Hematopoietic multipotent progenitor cell treated with erythropoietin and hydrocortisone succinate and interleukin-3 and kit ligand, for 8 days (in vitro differentiated cells): Measurements from ENCODE around the gene HEBP1.
A peak's percentile ranks its signal among the peaks of the same experiment; 100 is the strongest.
"Not testable (repeated sequence)": the region's sequence is repeated elsewhere in the genome, so short reads cannot be mapped to it uniquely, and the experiment has no call there.

Experiments used
- DNase-seq: peaks from one replicate; pipeline ENCODE4 v3.0.0-alpha.2; 2015

Gene HEBP1, protein sequence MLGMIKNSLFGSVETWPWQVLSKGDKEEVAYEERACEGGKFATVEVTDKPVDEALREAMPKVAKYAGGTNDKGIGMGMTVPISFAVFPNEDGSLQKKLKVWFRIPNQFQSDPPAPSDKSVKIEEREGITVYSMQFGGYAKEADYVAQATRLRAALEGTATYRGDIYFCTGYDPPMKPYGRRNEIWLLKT

DNA sequence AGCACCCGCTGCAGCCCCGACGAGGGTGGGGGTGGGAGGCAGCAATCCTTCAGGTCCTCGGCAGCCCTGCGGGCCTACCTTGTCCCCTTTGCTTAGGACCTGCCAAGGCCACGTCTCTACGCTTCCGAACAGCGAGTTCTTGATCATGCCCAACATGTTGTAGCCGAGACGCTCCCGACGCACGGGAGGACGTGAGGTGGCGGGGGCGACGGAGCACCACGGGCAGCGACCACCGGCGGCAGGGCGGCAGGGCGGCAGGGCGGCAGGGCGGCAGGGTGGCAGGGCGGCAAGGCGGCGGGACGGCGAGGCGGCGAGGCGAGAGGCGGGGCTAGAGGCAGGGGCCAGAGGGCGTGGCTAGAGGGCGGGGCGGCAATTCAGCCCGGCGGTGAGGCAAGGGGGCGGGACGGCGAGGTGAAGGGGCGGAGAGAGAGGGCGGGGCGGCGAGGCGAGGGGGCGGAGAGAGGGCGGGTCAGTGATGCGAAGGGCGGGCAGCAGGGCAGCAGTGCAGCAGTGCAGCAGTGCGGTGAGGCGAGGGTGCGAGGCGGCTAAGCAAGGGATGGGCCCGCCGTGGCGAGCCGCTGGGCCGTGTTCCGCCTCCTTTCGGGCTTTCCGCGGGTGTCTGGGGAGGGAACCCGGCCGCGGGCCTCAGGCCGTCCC is at the start of gene HEBP1:
Gene HEBP1, minus strand, starts transcription at position 307 of the 657 bp plus-strand sequence. Its CDS starts 151 bp downstream, at position 156.
- peak; percentile 83 for DNase-seq

DNA sequence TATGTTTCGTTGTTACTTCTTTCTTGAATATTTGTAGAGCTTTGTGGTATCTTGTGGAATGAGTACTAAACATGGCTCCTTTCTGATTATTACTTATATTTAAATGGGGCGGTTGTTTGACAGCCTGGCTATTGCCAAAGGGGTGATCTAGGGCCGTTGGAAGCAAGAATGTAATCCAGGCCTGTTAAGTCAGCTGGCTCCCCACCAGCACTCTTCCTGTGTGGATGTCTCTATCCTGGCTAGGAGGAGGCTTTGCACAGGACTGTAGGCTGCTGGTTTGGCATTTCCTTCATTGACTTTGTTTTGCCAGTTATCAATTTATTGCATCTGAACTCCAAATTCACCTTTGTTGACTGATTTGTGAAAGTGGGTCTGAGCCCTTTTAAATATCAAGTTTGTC is 49.8 kb upstream of the HEBP1 start:
- no peak for DNase-seq

DNA sequence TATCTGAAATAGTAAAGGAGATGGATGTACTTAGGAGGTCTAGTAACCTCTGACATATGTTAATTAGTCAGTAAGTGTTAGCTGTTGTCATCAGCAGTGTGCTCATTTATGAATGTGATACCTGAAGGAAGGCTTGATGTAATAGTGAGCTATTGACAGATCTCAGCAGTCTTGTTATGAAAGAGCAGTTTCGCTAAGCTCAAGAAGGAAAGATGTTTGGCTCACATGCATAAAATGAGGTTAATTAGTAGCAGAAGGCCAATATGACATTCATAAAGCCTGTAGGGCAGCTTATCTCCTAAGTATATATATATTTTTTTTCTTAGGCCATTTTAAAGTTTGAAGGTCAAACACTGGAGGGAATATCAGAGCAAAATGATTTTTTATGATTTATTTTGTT is 46.9 kb upstream of the HEBP1 start:
- no peak for DNase-seq

DNA sequence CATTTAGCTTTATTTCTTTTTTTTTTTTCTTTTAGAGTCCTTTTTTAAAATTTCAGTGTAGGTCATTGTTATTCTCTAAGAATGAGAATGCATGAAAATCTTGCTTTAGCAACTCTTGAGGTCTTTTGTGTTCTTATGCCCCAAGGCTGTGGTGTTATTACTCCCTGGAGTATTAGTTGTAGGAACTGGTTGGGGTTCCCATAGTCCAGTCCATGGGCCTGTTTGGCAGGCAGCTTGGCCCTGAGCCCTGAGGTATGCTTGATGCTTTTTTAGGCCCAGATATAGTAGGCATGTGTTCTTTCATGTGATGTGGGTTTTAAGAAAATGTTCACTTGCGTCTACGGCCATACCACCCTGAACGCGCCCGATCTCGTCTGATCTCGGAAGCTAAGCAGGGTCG is 45.8 kb upstream of the HEBP1 start:
- DNase-seq = no peak

DNA sequence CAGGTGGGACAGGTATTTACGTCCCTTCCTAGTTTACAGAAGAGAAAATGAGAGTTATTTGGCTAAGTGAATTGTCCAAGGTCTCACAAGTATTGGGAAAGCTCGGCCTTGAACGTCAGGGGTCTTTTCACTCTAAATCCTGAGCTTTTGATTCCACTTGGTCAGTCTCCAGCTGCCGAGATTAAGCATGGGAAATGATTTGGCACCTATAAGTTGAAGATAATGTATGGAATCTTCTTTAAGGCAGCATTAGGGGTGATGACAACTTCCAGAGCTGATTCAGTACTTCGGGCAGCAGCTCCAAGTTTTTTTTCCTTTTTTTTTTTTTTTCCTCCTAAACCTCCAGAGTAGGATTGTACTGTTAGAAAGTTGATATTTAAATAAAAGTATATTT is 44.8 kb upstream of the HEBP1 start:
- no peak for DNase-seq

DNA sequence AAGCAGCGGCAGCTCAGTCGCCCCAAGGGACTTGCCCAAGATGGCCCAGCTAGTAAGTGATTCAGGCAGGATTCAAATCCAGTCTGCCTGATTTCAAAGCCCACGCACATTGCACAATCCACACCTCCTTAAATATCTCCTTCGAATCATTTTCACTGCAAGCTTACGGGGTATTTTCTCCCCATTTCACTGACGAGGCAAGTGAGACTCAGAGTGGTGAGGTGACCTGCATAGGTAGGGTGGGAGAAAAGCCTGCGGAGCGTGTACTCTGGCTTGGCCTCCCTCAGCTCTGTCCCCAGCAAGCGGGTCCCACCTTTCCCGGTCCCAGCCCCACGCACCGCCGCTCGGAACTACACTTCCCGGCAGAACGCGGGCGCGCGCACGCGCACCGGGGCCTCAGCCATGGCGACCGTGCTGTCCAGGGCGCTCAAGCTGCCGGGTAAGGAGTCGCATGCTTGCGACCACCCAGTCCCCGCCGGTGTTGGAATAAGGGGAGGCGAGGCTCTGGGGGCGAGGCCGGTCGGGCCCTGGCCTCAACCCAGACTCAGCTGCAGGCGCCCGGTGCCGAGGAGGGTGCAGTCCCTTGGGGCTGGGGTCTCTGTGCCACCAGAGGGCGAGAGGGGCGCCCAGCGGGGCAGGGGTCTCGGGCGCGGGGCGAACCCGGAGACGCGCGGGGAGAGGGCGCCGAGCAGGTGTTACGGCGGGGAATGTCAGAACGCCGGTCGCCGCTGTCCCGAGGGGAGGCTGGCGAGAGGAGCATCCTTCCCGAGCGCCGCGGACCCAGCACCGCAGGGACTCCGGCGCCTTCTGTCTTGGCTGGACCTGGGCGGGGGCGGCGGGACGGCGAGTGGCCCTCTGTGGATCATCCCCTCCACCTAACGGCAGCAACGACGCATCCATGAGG is 44.2 kb upstream of the HEBP1 start, which contains the start of gene FAM234B:
Gene FAM234B, plus strand, starts transcription at position 380 of the 904 bp plus-strand sequence. Its CDS starts 23 bp downstream, at position 403.
- DNase-seq = peak; percentile 72

DNA sequence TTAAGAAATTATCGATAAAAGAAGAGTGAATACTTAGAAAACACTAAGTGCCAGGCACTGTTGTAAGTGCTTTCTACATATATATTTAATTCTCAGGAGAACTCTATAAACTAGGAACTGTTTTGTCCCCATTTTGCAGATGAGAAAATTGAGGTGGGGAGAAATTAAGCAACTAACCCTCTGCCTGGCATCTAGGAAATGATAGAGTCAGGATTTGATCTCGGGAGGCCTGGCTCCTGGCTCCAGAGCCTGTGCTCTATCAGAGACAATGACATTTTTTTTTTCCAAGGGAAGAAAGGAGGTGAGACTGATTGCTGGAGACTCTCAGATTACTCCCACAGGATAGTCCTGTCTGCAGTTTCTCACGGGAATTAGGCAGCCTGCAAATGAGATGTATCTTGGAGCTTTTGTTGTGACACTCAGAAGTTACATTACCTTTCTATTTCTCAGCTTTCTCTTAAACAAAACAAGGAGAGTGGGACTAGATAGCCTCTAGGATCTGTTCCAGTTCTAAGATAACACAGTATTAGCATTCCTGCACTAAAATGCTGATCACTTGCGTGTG is 42.7 kb upstream of the HEBP1 start:
- DNase-seq = no peak

DNA sequence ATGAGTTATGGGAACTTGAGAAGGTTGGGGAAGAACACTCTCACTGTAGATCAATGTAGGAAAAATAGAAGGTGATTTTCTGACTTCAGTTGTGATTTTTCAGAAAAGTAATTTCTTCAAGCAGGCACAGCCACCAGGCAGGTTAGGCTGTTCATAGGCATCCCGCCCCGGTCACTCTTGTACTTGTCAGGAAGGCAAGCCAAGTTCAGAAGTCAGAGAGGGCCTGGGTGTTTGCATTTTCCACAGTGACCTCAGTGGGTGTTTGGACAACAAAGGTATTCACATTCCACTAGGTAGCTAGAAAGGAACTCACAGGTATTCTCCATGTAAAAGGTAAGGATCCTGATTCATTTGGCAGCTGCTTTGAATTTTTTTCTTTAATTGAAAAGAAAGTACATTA is 41.2 kb upstream of the HEBP1 start:
- DNase-seq = no peak

DNA sequence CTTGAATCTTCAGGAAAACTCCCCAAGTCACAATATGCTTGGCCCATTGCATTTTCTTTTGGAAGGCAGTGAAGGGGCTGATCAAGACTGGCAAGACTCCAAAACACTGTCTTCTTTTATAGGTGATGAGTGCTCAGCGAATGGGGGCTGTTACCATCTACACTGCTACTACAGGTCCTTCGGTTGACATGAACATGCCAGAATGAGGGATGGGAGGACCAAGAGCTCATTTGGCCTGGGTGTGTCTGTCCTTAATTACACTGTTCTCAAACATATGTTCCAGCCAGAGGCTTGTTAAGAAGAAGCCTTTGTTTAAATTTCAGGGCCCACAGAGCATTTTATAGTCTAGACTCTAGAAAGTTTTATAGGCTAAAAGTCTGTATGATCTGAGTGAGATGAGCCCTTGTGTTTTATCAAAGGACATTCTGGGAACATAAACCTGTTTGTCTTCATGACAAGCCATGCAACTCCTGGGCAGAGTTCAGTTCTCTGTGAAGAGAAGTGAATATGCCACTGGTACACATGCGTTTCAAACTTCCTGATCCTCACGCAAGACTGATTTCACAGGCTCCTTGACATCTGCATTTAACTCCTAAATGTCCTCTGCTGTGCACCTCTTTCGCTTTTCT is 39.4 kb upstream of the HEBP1 start:
- DNase-seq = no peak

DNA sequence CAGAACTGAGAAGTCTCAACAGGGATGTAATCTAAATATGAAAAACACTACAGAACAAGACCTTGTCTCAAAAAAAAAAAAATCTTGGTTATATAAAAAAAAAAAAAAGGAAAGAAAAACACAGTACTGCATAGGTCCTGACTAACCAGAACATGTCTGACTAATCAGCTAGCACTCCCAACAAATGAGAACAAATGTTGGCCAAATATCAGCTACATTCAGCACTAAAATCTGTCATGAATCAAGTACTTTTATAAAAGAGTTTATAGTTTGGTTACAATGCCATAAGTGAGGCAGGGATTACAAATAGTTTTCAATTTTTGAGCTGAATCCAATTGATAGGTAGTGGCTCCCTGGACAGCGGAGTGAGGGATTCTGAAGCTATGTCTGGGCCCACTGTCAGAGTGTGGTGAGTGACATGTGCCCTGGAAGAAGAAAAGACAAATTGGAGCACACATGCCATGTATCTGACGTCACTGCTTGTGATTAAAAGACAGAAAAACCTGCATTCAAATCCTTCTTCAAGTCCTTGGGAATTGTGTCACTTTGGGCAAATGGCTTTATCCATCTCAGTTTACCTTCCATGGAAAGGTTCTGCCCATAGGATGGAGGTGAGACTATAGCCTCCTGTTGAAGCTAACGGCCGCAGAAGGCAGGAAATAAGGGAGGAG is 38.6 kb upstream of the HEBP1 start:
- DNase-seq = no peak

DNA sequence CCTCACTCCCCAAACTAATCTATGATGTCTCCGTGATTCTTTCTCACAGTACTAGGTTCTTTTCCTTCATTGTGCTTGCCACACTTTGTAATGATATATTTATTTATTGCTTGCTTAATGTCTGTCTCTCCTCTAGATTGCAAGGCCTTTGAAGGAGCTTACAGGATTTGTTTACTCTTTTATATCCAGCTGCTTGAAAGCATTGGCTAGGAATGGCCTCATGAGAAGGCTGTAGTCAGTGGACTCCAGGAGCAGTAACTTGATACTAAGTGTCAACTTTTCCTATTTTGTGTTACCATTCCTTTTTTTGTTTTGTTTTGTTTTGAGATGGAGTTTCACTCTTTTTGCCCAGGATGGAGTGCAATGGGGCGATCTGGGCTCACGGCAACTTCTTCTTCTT is 36.8 kb upstream of the HEBP1 start:
- no peak for DNase-seq

DNA sequence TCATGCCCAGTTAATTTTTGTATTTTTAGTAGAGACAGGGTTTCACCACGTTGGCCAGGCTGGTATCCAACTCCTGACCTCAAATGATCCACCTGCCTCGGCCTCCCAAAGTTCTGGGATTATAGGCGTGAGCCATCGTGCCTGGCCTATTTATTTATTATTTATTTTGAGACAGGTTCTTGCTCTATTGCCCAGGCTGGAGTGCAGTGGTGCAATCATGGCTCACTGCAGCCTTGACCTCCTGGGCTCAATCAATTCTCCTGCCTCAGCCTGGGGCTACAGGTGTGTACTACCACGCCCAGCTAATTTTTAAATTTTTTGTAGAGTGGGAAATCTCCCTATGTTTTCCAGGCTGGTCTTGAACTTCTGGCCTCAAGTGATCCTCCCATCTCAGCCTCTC is 35.3 kb upstream of the HEBP1 start:
- DNase-seq = not testable (repeated sequence)

DNA sequence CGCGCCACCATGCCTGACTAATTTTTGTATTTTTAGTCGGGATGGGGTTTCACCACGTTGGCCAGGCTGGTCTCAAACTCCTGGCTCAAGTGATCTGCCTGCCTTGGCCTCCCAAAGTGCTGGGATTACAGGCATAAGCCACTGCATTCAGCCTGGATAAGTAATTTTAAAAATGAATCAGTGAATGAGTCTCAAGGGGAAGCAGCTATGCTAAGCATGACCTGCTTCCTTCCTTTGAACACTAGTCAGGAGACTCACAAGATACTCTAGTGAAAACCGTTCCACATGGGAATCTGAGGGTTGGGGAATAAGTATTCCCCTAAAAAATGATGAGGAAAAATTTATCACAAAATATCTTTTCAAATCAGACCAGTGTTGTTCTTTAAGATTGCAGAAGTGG is 33.4 kb upstream of the HEBP1 start:
- no peak for DNase-seq

DNA sequence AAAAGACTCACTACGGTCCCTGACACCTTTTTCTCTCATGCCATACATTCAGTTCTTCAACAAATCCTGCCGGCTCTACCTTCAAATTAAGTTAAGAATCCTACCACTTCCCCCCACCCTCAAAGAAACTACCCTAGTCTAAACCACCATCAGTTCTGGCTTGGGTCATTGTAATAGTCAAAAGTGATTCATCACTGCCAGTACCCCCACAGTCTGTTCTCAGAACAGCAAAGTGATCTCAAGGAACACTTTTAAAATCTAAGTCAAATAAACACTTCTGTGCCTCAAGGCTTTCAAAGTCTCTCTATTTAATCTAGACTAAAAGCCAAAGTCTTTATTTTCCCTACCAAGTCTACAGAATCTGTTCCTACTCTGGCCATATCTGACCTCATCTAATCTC is 32.1 kb upstream of the HEBP1 start:
- DNase-seq = no peak

DNA sequence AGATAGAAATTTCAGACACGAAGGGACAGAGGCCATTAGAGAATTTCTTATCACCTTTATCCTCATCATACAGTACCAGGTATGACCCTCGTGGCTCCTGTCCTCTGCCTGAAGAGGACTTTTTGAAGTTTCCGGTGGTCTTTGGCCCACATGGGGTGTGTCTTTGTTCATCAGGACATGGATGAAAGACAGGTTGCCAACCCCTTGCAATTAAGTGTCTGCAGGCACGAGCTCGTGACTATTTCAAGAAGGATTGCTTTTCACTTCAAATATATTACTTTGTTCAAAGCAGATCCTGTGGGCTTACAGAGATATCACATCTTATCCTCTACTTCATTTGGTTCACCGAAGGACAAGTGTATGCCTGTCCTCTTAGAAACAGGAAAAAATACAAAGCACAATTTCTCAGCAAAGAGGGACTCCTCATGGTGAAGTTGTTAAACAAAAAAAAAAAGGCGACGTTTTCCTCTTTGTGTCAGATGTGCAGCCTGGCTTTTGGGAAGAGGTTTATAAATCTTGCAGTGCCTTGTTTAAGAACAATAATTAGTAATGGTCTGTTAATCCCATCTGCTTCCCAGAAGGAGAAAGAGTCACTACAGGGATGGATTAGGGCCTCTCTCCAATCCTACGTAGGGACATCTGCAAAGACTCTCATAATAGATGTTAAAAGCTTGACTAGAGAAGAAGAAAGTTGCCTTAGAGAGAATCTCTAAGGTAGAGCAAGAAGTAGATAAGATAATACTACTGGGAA is 30.7 kb upstream of the HEBP1 start:
- DNase-seq = no peak

DNA sequence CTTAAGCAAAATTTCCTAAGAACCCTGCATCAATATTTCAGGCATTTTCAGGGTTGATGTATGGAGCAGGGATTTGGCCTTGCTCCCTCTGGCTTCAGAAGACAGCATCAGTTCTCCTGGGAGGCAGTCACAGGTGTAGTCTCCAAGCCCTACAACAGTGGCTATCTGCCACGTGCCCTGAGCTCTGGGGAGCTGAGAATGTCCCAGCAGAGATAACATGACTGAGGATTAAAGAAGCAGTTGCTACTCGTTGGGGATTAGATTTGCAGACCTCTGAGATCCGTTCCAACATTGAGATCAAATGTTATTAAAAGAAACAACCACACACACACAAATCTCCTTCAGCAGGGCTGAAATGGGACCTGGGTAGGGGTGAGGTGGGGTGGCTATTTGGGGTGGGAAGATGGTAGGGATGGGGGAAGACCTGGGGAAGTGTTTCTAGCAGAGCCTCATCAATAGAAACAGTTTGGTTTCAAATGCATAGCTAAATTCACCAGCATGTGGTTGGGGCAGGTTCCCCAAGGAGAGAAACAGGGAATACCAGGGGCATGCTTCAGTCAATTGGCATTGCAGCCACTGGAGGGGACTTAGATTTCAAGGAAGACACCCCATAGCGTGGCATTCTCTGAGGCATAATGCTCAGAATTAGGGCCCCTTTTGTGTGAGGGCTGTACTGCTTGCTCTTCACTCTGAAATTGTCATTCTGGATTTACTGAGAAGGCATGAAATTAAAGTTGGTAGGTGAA is 28.9 kb upstream of the HEBP1 start:
- DNase-seq = peak; percentile 36

DNA sequence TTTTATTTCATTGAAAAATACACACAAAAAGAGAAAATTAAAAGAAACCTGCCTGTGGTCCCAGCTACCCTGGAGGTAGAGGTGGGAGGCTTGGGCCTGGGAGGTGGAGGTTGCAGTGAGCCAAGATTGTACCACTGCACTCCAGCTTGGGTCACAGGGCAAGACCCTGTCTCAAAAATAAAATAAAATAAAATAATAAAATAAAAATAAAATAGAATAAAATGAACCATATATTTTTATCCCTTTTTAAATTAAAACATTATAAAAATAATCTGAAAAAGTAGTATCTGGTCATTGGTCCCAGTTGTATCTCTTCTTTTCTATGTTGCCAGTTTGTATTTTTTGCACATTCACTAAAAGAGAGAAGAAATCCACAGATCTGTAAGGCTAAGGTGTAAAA is 27.4 kb upstream of the HEBP1 start:
- DNase-seq = no peak

DNA sequence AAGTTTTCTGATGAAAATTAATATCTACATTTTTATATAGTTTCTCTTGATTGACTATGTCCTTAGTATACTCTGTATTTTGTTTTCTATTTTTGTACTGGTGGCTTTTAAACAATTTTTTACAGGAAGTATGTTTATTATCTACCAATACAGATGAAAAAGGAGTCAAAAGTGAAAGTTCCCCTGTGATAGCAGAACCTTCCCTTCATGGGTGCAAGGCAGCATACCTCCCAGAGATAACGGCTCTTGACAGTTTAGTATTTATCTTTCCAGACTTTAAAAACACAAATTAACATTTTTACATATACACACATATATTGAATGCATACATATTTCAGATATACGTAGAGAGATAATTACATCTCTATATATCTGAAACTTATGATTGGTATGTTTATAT is 27.0 kb upstream of the HEBP1 start:
- DNase-seq = peak; percentile 86

DNA sequence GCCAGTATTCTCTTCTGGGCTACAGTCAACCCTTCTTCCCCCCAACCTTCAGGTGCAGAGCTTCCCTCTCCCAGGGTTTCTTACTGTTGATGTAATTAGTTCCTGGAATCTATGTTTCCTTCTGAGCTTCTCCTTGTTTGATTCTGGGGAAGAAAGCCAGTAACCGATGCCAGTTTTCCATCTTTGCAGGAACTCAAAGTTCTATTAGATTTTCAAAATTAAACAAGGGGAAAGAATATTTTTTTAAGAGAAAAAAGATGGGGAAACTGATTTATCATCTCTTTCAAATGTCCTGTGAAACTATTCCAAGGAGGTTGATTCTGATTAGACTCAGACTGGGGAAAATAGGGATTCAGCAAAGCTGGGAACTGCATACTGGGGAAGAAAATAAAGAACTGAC is 26.2 kb upstream of the HEBP1 start:
- no peak for DNase-seq

DNA sequence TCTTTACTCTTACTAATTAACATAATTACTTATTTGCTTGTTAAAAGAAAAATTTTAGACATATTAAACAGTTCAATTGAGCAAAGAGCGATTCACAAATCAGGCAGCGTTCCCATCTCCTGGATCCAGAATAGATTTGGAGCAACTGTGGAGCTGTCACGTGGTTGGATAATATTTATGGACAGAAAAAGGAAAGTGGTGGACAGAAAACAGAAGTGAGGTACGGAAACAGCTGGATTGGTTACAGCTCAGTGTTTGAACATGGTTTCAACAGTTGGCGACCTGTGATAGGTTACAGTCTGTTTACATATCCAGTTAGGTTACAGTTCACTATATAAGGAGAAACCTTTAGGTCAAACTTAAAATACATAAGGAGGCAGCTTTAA is 24.5 kb upstream of the HEBP1 start:
- DNase-seq = no peak
